SU-DHL-6 (cell line): ENCODE results near the gene PADI3.

ENCODE experiments used
- H2AFZ ChIP-seq: fragments of 200-600 bp; sonication (generic); 2 replicates; pipeline ENCODE4 v1.6.1; 2014; ENCODE audit warnings: low read depth, mild to moderate bottlenecking, moderate library complexity, mixed read lengths, antibody characterized with exemption, low read length; ENCODE audit not compliant: severe bottlenecking
- H3F3A ChIP-seq: fragments of 200-600 bp; shearing (Covaris generic); 2 replicates; pipeline ENCODE4 v1.6.0; 2016; ENCODE audit warnings: antibody characterized with exemption, mild to moderate bottlenecking; ENCODE audit not compliant: insufficient read depth
- H3K27ac ChIP-seq: fragments of 200-600 bp; sonication (generic); 2 replicates; pipeline ENCODE4 v1.5.1; 2016; ENCODE audit warnings: low read depth, mild to moderate bottlenecking, low read length, moderate library complexity, mixed read lengths
- H3K27me3 ChIP-seq: fragments of 200-600 bp; sonication (generic), shearing (Covaris generic); 2 replicates; pipeline ENCODE4 v1.6.0; 2014; ENCODE audit warnings: mild to moderate bottlenecking, low read length
- H3K36me3 ChIP-seq: fragments of 200-600 bp; sonication (generic); 2 replicates; pipeline ENCODE4 v1.6.1; 2014; ENCODE audit warnings: mild to moderate bottlenecking, low read length, mixed read lengths
- H3K4me2 ChIP-seq: fragments of 300-600, 200-600 bp; shearing (Covaris generic), sonication (generic); 2 replicates; pipeline ENCODE4 v1.6.0; 2014; ENCODE audit warnings: low read length, low read depth, mild to moderate bottlenecking; ENCODE audit not compliant: poor library complexity, severe bottlenecking
- H3K4me3 ChIP-seq: fragments of 200-600 bp; sonication (generic); 2 replicates; pipeline ENCODE4 v1.5.1; 2014; ENCODE audit warnings: antibody characterized with exemption, low read length, mild to moderate bottlenecking, mixed read lengths; ENCODE audit not compliant: insufficient read depth, poor library complexity, severe bottlenecking
- H3K79me2 ChIP-seq: fragments of 200-600 bp; sonication (generic); 2 replicates; pipeline ENCODE4 v1.6.1; 2014; ENCODE audit warnings: mild to moderate bottlenecking, low read length, moderate library complexity; ENCODE audit not compliant: insufficient read depth
- H3K9ac ChIP-seq: fragments of 200-600 bp; sonication (generic); 2 replicates; pipeline ENCODE4 v1.7.0; 2014; ENCODE audit warnings: mild to moderate bottlenecking, low read length
- H3K9me2 ChIP-seq: fragments of 200-600 bp; sonication (generic); replicated peaks from 2 replicates; pipeline ENCODE4 v1.6.1; 2014; ENCODE audit warnings: low read length; ENCODE audit not compliant: insufficient read depth
- H3K9me3 ChIP-seq: fragments of 200-600 bp; sonication (generic); 2 replicates; pipeline ENCODE4 v1.6.1; 2014; ENCODE audit warnings: low read length, mixed read lengths; ENCODE audit not compliant: insufficient read depth
- H4K20me1 ChIP-seq: fragments of 200-600 bp; sonication (generic); 2 replicates; pipeline ENCODE4 v1.6.1; 2014; ENCODE audit warnings: low read depth, mild to moderate bottlenecking, antibody characterized with exemption, low read length, moderate library complexity, mixed read lengths
- CTCF ChIP-seq: fragments of 200-600 bp; sonication (generic); IDR thresholded peaks from one replicate; pipeline ENCODE4 v1.5.1; 2017; ENCODE audit warnings: antibody characterized with exemption, mild to moderate bottlenecking, low read length, moderate library complexity; ENCODE audit not compliant: insufficient read depth, poor library complexity, severe bottlenecking
- EZH2phosphoT487 ChIP-seq: fragments of 200-600 bp; sonication (generic), shearing (Covaris generic); conservative IDR thresholded peaks from 2 replicates; pipeline ENCODE4 v1.6.1; 2018; ENCODE audit warnings: mild to moderate bottlenecking, antibody characterized with exemption, low read length, moderate library complexity, mixed read lengths

The PADI3 gene

GRCh38 chr1:17295292-17295691 is 46.4 kb downstream of the PADI3 start:
- Histone ChIP-seq H3K9me2 (no peaks in the 10 kb centered on the region), H3K27ac (no peak overlapping the region), H3K9me3 (no peaks in the 10 kb centered on the region), H3K9ac (no peak overlapping the region), H3F3A (no peaks in the 10 kb centered on the region), H3K4me3 (no peak overlapping the region), H3K79me2 (no peaks in the 10 kb centered on the region), H3K4me2 (no peak overlapping the region), H3K27me3 (no peaks in the 10 kb centered on the region), H2AFZ (no peak overlapping the region), H3K36me3 (no peaks in the 10 kb centered on the region), H4K20me1 (no peaks in the 10 kb centered on the region)
- TF ChIP-seq CTCF (no peak), EZH2phosphoT487 (no peak)

GRCh38 chr1:17296086-17296485 is 47.2 kb downstream of the PADI3 start:
- Histone ChIP-seq H3K27me3 (no peaks in the 10 kb centered on the region), H4K20me1 (no peaks in the 10 kb centered on the region), H3K4me3 (no peak overlapping the region), H3K79me2 (no peaks in the 10 kb centered on the region), H3K27ac (no peak overlapping the region), H3K9ac (no peak overlapping the region), H3K9me2 (no peaks in the 10 kb centered on the region), H2AFZ (no peak overlapping the region), H3K4me2 (no peak overlapping the region), H3K36me3 (no peaks in the 10 kb centered on the region), H3F3A (no peaks in the 10 kb centered on the region), H3K9me3 (no peaks in the 10 kb centered on the region)
- TF ChIP-seq EZH2phosphoT487 (no peak), CTCF (no peak)

- no peaks in the 10 kb centered on the region for H3F3A ChIP-seq
- H3K27ac ChIP-seq: no peak overlapping the region
- no peaks in the 10 kb centered on the region for H3K9me2 ChIP-seq
- H3K27me3 ChIP-seq: no peaks in the 10 kb centered on the region
- H3K9ac ChIP-seq: no peak overlapping the region
- H2AFZ ChIP-seq: no peak overlapping the region
- H3K4me3 ChIP-seq: no peak overlapping the region
- H4K20me1 ChIP-seq: no peaks in the 10 kb centered on the region
- no peaks in the 10 kb centered on the region for H3K36me3 ChIP-seq
- H3K4me2 ChIP-seq: no peak overlapping the region
- no peaks in the 10 kb centered on the region for H3K79me2 ChIP-seq
- peaks cover 8% of the 10 kb centered on the region; the same call in 1 of the 2 replicates for H3K9me3 ChIP-seq
- TF ChIP-seq EZH2phosphoT487 (no peak), CTCF (no peak)
Observed at GRCh38 chr1:17297991-17298390, 49.1 kb downstream of the PADI3 start.
